Sigmoid colon (tissue), 3 donors: ENCODE measurements around the gene NRF1.

ENCODE experiments used
- POLR2A ChIP-seq, 2 donors: fragments of 450-650 bp; IDR thresholded peaks; one replicate each; pipeline ENCODE4 v1.6.1; 2016; ENCODE audit warnings: antibody characterized with exemption in 2 of 2, mild to moderate bottlenecking in 2 of 2, moderate library complexity in 2 of 2
- TF ChIP-seq, protein P1 (sequence below), 4 experiments: fragments of 450-650 bp in 3 of 4; fragments of 200-600 bp in 1 of 4; IDR thresholded peaks; one replicate each; pipeline ENCODE4 v1.5.1; 2016 to 2019; ENCODE audit warnings: antibody characterized with exemption in 4 of 4, mild to moderate bottlenecking in 3 of 4, moderate library complexity in 2 of 4

DNA sequence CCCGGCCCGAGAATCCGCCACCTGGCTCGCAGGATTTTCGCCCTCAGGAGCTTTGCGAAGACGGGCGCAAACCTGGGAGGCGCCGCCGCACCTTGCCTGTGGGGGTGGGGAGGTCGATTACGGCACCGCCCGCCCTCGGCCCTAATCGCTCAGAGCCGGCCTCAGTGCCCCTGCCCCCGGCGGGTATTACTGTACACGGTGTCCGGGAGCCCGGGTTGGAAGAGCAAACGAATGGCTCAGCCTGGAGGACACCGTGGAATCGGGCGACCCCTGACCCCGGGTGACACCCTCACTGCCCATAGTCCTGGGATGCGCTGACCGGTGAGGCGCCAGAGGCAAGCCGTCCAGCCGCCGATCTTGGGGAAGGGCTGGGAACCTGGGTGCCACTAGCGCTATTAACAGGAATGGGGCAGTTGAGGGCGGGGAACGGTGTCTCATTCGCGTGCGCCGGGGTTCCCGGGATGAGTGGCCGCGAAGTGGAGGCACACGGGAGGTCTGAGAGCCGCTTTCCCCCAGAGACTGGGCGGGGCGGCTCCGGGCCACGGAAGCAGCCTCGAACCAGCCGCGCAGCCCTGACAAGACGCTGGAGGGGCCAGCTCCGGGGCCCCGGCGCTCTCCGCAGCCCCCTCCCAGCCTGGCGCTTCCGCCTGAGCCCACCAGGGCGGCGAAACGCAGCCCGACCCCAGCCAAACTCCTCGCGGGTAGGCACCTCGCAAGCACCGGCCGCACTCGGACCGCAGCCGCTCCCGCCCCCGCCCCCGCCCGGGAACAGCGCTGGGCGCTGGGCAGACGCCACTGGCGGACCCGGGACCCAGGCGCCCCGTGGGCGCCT is 167.5 kb downstream of the NRF1 start:
- no peak for TF ChIP-seq POLR2A (IDR thresholded peaks at IDR 0.05)
- TF ChIP-seq, protein P1, sequence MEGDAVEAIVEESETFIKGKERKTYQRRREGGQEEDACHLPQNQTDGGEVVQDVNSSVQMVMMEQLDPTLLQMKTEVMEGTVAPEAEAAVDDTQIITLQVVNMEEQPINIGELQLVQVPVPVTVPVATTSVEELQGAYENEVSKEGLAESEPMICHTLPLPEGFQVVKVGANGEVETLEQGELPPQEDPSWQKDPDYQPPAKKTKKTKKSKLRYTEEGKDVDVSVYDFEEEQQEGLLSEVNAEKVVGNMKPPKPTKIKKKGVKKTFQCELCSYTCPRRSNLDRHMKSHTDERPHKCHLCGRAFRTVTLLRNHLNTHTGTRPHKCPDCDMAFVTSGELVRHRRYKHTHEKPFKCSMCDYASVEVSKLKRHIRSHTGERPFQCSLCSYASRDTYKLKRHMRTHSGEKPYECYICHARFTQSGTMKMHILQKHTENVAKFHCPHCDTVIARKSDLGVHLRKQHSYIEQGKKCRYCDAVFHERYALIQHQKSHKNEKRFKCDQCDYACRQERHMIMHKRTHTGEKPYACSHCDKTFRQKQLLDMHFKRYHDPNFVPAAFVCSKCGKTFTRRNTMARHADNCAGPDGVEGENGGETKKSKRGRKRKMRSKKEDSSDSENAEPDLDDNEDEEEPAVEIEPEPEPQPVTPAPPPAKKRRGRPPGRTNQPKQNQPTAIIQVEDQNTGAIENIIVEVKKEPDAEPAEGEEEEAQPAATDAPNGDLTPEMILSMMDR (IDR thresholded peaks at IDR 0.05) = no peak
